COR-L47 (cell line): Measurements from ENCODE around the gene IL3.
A peak's percentile ranks its signal among the peaks of the same experiment; 100 is the strongest.

ENCODE experiments used
- DNase-seq: peaks from one replicate; lab custom pipeline; 2025; lab: John Stamatoyannopoulos, UW

IL3 gene

GRCh38 chr5:132057498-132058255 is 2.8 kb upstream of the IL3 start:
- no peak for DNase-seq

GRCh38 chr5:132058646-132059042 is 1.8 kb upstream of the IL3 start:
- no peak for DNase-seq

- no peak for DNase-seq
Observed at GRCh38 chr5:132059043-132059695, 1.3 kb upstream of the IL3 start.

- no peak for DNase-seq
Observed at GRCh38 chr5:132059696-132060500, 557 bp upstream of the IL3 start.

- DNase-seq: peak; percentile 33
Observed at GRCh38 chr5:132063090-132063911, 2.8 kb downstream of the IL3 start.

- DNase-seq: no peak
Observed at GRCh38 chr5:132064140-132064539, 3.7 kb downstream of the IL3 start.

GRCh38 chr5:132064738-132065331 is 4.4 kb downstream of the IL3 start:
- peak; percentile 44 for DNase-seq

GRCh38 chr5:132065351-132065937 is 5.0 kb downstream of the IL3 start:
- peak; percentile 24 for DNase-seq

GRCh38 chr5:132065951-132066701 is 5.7 kb downstream of the IL3 start:
- DNase-seq: no peak

GRCh38 chr5:132066871-132067270 is 6.4 kb downstream of the IL3 start:
- DNase-seq: no peak

- no peak for DNase-seq
Observed at GRCh38 chr5:132067451-132067850, 7.0 kb downstream of the IL3 start.

- DNase-seq: no peak
Observed at GRCh38 chr5:132067941-132068808, 7.7 kb downstream of the IL3 start.

GRCh38 chr5:132069561-132069960 is 9.1 kb downstream of the IL3 start:
- DNase-seq: no peak

GRCh38 chr5:132069994-132070393 is 9.5 kb downstream of the IL3 start:
- no peak for DNase-seq

- DNase-seq: no peak
Observed at GRCh38 chr5:132070460-132071337, 10.2 kb downstream of the IL3 start.

- DNase-seq: no peak
Observed at GRCh38 chr5:132071338-132071707, 10.9 kb downstream of the IL3 start.

- no peak for DNase-seq
Observed at GRCh38 chr5:132072070-132072469, 11.6 kb downstream of the IL3 start.

- no peak for DNase-seq
Observed at GRCh38 chr5:132072528-132072927, 12.1 kb downstream of the IL3 start.
